GM18505 (cell line): ENCODE data around the gene TXNL1.

Experiments used
- ATAC-seq: cut with Tn5 transposase; IDR thresholded peaks from one replicate; pipeline ENCODE4 v1.9.1; 2021; ENCODE audit not compliant: unreplicated experiment
- POLR2A ChIP-seq: IDR thresholded peaks from 4 replicates; pipeline ENCODE4 v1.6.1; 2011; ENCODE audit warnings: borderline replicate concordance; ENCODE audit not compliant: insufficient read depth, insufficient read length; ENCODE audit errors: extremely low read depth

TXNL1 gene

DNA sequence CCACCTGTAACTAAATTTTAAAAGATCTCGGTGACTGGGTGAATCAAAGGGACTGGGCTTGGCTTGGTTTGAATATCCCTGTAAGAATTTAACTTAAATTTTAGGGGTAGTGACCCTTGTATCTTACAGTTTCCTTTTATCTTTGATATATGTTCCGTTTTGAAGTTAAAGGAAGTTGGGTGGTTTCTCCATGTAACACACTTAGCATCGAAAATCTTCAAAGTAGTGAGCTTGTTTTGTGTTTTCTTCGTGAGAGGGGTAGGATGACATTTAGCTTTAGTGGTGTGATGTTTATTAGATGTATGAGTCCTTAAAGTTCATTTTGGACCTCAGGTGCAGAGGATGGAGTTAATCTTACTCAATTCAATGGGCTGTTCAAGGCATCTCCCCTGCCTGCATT is 14.4 kb upstream of the TXNL1 start:
- TF ChIP-seq POLR2A: no peak
- ATAC-seq: no peak

DNA sequence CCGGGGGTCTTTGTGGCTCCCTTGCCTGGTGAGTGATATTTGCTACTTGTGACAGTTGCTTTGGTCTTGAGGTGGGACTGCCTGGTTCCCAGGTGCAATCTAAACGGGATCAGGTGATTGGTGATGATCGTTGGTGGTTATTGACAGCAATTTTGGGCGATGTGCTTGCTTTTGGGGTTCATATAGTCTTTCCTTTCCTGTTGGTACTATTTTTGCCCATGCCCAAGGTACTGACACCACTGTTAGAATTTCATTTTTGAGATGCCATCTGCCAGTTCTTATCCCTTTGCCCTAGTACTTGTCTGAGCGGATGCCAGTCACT is 13.3 kb upstream of the TXNL1 start:
- no peak for TF ChIP-seq POLR2A
- no peak for ATAC-seq

DNA sequence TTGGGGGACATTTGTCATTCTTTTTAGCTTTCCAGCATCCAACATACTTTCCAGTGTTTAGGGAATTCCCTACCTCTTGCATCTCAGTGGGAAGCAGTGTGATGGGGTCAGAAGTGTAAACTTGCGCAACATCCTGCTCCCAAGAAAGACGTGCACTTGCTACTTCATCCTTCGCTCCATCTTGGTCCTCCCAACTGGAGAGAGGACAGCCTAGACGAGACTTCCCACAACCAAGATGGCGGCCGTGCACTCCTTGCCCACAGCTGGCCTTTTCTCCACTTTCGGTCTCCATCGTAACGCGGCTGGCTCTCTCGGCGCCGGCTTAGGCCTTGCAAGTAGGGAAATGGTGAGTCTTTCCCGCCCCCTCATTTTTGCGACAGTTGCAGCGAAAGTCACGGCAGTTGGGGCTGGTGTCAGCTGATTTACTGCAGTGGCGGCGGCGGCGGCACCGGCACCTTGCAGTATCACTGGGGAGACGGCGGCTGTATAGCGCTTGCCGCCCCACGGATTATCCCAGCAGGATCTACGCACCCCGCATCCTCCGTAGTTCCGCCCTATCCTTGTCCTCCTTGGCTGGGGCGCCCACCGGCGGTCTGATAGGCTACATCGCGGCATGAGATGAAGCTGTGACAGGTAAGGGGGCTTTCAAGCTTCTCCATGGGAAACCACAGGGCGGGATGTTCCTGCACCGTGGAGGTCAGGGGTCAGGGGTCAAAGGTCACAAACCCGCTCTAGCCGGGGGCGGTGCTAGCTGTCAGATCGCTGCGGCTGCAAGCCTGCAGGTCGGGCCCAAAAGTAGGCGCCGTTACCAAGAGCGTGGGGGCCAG is 12.8 kb upstream of the TXNL1 start, which contains the start of gene WDR7:
WDR7 (plus strand) TSS at position 416 of the 827 bp plus-strand sequence. CDS start 21,157 bp downstream, outside the sequence.
- peak; percentile 96 for ATAC-seq
- peak; percentile 72 for TF ChIP-seq POLR2A

DNA sequence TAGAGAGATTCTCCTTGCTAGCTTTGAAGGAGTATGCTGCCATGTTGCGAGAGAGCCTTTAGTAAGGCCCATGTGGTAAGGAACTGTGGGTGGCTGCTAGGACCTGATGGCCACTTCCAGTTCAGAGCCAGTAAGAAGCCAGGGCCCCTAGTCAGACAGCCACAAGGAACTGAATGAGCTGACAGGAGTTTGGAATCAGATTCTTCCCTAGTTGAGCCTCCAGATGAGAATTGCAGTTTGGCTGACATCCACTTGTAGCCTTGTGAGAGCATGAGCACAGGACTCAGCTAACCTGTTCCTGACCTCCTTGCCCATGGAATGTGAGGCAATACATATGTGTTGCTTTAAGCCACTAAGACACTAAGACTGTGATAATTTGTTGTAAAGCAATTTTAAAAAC is 11.6 kb upstream of the TXNL1 start:
- no peak for ATAC-seq
- no peak for TF ChIP-seq POLR2A

DNA sequence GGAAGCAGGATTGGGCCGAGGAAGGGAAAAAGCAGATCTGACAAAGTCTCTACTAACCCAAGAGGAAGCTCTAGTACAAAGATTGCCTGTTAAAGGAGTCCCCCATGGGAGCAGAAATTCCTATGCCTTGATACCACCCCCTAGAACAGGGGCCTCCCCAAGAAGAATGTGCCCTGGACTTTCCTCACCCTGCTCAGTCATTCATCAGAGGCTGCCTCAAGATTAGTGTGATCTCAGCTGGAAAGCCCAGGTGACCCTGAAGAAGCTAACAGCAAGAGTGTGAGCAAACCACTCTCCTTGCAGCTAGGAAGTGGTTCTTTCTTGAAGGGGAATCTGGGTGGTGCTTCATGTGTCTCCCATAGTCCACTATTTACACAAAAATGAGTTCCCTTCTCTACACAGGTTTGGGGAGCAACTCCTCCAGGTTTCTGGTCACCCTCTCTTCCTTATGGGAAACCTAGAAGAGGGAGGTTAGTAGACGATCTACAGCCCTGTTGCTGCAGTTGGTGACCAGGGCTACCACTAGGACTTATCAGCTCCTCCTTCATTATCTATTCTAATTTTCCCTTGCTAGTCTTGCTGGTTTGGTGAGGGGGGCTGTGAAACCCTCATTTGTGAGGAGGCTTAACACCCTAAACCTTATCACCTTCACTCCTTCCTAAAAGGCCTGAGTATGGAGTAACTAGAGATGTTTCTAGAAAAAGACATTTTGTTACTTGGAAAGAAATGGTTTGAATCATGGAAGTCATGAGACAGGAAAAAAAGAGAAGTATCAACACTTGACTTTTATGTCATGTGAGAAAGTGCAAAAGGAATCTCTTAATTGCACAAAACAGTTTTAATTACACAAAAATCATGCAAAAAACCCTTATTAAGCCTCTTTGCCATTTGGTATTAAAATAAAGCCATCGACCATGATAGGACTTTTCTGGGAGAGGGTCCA is 9.8 kb upstream of the TXNL1 start:
- no peak for TF ChIP-seq POLR2A
- no peak for ATAC-seq

DNA sequence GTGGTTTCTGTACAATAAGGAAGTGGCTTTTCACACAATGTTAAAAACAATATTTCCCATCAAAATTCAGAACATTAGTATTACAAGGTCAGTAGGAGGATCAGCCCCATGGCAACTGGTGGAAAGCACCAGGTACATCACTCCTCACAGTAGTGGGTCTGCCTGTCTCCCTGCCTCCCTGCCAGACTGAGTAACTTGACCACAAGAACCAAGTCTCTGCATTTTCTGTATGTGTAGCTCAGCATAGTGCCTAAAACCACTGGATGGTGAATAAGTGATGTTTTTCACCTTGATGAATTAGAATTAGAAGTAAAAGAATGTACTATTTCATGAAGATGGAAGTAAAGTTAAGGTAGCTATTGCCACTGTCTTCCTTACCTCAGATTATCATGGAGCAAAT is 8.7 kb upstream of the TXNL1 start:
- no peak for TF ChIP-seq POLR2A
- ATAC-seq: no peak

DNA sequence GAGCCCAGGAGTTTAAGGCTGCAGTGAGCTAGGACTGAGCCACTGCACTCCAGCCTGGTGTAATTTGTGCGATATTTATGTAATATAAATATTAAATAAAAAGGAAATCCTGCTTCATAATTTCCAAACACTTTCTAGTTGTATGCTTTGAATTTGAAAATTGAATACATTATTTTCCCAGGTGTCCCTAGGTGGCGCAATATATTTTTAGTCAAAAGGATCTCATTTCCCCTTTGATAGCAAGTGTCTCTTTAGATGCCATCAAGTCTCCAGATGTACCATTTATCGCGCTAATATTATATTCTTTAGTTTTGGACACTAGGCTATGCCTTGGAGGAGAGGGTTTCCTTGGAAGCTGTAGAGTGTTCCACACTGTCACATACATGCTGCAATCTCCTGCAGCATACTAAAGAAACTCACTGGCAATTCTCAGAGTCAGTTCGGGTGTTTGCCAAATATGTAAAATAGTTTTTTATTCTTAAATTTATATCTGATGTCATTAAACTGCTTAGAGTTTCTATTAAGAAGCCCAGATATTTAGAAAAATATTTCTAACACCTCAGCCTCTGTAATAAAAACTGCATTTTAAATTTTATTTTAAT is 7.1 kb upstream of the TXNL1 start:
- no peak for TF ChIP-seq POLR2A
- ATAC-seq: no peak

DNA sequence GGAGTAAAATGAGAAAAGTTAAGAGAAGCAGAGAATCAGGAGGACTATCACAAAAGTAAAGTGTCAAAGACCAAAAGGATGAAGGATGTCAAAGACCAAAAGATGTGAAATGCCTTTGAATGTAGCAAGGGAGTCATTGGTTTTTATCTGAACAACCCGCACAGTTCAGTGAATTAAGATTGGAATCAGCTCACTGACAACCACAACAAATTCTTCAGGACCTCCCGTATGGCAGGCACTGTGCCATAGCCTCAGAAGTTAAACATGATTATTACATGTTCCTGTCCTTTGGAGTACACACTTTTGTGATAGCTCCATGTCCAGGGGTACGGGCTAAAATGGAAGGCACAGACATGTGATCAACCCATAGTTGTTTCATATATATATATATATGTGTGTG is 5.0 kb upstream of the TXNL1 start:
- TF ChIP-seq POLR2A: no peak
- no peak for ATAC-seq

DNA sequence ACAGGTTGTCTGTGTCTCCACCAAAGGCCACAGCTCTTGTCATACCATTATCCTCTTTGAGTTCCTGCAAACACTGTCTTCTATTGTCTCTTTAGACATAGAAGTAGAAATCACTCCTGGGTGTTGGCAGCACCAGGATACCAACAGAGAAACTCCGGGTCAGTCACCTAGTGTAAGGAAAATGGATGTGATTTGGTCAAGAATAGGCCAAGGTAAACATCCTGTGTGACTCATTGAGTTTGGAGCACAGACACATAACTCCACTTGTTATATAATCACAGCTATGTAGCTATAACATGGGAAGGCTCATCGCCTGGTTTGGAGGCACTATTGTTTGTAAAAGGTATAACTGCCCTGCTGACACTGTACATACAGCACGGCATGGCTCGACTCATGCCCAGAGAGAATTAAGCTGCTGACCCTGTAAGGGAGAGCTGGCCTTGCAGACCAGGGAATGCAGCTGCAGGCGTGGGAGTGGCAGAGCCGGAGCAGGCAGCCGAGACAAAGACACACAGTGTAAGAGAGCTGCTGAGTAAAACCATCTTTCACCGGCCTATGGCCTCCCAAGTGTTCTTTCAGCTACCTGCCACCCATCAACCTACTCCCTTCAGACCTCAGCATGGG is 3.4 kb upstream of the TXNL1 start:
- TF ChIP-seq POLR2A: no peak
- no peak for ATAC-seq

DNA sequence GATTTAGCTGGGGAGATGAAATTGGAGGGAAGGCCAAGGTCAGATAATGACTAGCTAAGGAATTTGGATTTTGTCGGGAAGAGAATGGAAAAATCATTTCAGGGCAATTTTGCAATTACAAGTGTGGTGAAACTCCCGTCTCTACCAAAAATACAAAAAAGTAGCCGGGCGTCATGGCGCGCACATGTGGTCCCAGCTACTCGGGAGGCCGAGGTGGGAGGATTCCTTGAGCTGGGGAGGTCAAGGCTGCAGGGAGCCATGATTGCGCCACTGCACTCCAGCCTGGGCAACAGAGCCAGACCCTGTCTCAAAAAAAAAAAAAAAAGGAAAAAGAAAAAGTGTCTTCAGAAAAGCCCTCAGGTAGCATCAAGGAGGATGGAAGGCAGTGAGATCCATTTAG is 1.2 kb upstream of the TXNL1 start:
- TF ChIP-seq POLR2A: no peak
- no peak for ATAC-seq

DNA sequence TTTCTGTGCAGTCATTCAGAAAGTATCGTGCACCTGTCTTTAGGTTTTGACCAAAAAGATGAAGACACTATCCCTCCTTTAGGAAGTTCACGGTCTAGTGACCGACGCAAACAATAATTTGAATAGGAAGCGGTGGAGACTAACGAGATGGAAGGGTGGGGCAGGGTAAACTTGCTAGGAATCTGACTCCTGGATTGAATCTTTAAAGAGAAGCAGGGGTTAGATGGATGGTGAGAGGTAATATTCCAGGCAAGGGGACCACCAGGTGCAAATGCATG is 651 bp upstream of the TXNL1 start:
- no peak for ATAC-seq
- TF ChIP-seq POLR2A: no peak

DNA sequence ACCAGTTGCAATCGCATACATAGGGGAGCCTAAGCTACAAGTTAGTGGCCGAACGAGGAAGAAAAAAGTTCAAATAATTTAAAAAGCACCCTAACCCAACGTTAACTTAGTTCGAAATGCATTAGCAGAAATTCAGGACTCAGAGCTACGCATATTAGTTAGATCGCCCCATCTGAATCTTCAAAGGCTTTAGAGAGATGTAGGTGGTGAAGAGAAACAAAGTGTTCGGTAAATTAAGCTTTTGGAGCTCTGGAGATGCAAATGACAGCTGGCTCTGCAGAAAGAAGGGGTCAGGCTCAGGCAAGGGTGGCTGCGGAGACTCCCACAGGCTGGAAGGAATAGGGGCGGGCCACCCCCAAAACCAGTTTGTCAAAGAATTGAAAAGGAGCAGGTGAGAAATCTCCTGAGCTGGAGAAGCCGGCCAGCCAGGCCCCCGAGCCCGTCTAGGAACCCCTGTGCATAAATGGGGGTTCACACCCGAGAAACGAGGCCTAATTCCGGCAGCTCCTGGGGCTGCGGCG is 621 bp downstream of the TXNL1 start:
- TF ChIP-seq POLR2A: no peak
- ATAC-seq: peak; percentile 6

DNA sequence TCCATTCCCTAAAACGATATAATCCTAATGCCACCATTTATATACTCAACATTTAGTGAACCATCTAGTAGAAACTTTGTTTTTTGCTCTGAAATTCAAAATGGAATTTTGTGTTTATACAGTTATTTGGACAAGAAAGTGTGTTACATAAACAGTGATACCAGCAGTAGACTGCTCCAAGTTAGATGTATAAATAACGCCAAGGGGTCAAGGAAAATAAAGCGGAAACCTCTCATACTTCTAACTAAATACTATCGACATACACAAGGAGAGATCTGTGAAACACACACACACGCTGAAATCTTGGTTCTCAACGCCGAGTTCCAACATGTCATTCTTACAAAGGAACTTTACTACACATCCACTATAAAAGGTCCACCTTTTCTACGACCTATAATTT is 1.2 kb downstream of the TXNL1 start:
- no peak for TF ChIP-seq POLR2A
- ATAC-seq: no peak

DNA sequence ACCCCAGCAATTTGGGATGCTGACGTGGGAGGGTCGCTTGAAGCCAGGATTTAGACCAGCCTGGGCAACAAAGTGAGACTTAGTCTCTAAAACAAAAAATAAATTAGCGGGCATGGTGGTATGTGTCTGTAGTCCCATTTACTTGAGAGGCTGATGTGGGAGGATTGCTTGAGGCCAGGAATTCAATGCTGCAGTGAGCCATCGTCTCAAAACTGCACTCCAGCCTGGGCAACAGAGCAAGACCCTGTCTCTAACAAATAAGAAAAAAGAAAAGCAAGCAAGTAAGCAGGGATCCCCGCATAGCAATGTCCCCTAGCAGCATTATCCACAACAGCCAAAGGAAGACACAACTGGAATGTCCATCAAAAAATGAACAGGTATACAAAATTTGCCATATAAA is 3.4 kb downstream of the TXNL1 start:
- ATAC-seq: no peak
- no peak for TF ChIP-seq POLR2A
